Measurements from ENCODE around the gene SDR42E2. TPM values are rescaled to one million over a fixed set of nuclear protein-coding genes. Genes with fewer than 3 reads are reported as not detected.

The SDR42E2 gene
- total and polyA plus RNA-seq, 4 donors: 0.07 TPM; not detected in 3

GRCh38 chr16:22161401-22161800 is 905 bp upstream of the SDR42E2 start:
- no peak for DNase-seq (ENCODE audit: low spot score)
- Histone ChIP-seq H3K9me3 (ENCODE audit: control insufficient read depth in 4 of 4, low read length in 3 of 4) (peaks cover 0 to under 1% (median 0%) of the 10 kb centered on the region in 4 donors), H3K27me3 (ENCODE audit: control insufficient read depth in 4 of 4, insufficient read depth in 4 of 4, low read length in 3 of 4) (no peaks in the 10 kb centered on the region), H3K4me1 (ENCODE audit: control insufficient read depth in 4 of 4, insufficient read depth in 4 of 4, low read length in 3 of 4) (peaks cover 0 to 4% (median 1%) of the 10 kb centered on the region in 4 donors), H3K27ac (ENCODE audit: low read depth in 1 of 2, low read length in 2 of 2) (no peak overlapping the region), H3K9ac (ENCODE audit: low read depth in 1 of 2, low read length in 2 of 2) (no peak overlapping the region), H3K4me3 (ENCODE audit: low read depth in 1 of 3, low read length in 3 of 3) (no peak overlapping the region), H3K36me3 (ENCODE audit: control insufficient read depth in 4 of 4, insufficient read depth in 3 of 4, low read depth in 1 of 4, low read length in 3 of 4) (no peaks in the 10 kb centered on the region)
- TF ChIP-seq HNF4G (IDR thresholded peaks at IDR 0.05) (no peak), MAX (IDR thresholded peaks at IDR 0.05) (no peak), TAF1 (conservative IDR thresholded peaks at IDR 0.05) (no peak), RXRA (IDR thresholded peaks at IDR 0.05) (no peak)

DNA sequence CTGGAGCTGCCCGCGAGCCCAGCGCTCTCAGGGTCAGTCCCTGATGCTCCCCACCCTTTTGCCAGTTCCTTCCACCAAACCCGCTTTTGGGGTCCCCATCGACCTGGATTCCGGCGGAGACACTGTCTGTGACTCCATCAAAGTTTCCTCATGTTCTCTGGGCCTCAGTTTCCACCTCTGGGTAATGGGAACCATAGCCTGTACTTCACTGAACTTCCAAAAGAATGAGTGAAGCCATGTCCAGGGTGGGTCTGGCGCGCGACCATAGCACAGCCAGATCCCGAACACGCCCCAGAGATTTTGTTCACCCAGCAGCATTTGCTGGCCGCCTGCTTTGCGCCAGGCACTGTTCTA is 327 bp downstream of the SDR42E2 start:
- Histone ChIP-seq H3K4me3 (ENCODE audit: low read depth in 1 of 3, low read length in 3 of 3) (peak overlapping the region in 1 of 3 donors; percentile 12), H3K9me3 (ENCODE audit: control insufficient read depth in 4 of 4, low read length in 3 of 4) (peaks cover 0 to 3% (median 2%) of the 10 kb centered on the region in 4 donors), H3K9ac (ENCODE audit: low read depth in 1 of 2, low read length in 2 of 2) (no peak overlapping the region), H3K4me1 (ENCODE audit: control insufficient read depth in 4 of 4, insufficient read depth in 4 of 4, low read length in 3 of 4) (peaks cover 0 to 4% (median 1%) of the 10 kb centered on the region in 4 donors), H3K36me3 (ENCODE audit: control insufficient read depth in 4 of 4, insufficient read depth in 3 of 4, low read depth in 1 of 4, low read length in 3 of 4) (no peaks in the 10 kb centered on the region), H3K27me3 (ENCODE audit: control insufficient read depth in 4 of 4, insufficient read depth in 4 of 4, low read length in 3 of 4) (no peaks in the 10 kb centered on the region), H3K27ac (ENCODE audit: low read depth in 1 of 2, low read length in 2 of 2) (no peak overlapping the region)
- no peak for DNase-seq (ENCODE audit: low spot score)
- no peak for TF ChIP-seq TAF1 (conservative IDR thresholded peaks at IDR 0.05)
- TF ChIP-seq CTCF (IDR thresholded peaks at IDR 0.05; ENCODE audit: low read depth, low read length, missing input control): no peak
- no peak for TF ChIP-seq HNF4A (conservative IDR thresholded peaks at IDR 0.05)
- no peak for TF ChIP-seq SP1 (IDR thresholded peaks at IDR 0.05)
- no peak for TF ChIP-seq RAD21 (IDR thresholded peaks at IDR 0.05)
- TF ChIP-seq NR2F2 (IDR thresholded peaks at IDR 0.05): no peak
- TF ChIP-seq, protein P1, sequence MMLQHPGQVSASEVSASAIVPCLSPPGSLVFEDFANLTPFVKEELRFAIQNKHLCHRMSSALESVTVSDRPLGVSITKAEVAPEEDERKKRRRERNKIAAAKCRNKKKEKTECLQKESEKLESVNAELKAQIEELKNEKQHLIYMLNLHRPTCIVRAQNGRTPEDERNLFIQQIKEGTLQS (IDR thresholded peaks at IDR 0.05): no peak
- TF ChIP-seq FOXA1 (IDR thresholded peaks at IDR 0.05): no peak
- no peak for TF ChIP-seq YY1 (IDR thresholded peaks at IDR 0.05)
- TF ChIP-seq, protein P2, sequence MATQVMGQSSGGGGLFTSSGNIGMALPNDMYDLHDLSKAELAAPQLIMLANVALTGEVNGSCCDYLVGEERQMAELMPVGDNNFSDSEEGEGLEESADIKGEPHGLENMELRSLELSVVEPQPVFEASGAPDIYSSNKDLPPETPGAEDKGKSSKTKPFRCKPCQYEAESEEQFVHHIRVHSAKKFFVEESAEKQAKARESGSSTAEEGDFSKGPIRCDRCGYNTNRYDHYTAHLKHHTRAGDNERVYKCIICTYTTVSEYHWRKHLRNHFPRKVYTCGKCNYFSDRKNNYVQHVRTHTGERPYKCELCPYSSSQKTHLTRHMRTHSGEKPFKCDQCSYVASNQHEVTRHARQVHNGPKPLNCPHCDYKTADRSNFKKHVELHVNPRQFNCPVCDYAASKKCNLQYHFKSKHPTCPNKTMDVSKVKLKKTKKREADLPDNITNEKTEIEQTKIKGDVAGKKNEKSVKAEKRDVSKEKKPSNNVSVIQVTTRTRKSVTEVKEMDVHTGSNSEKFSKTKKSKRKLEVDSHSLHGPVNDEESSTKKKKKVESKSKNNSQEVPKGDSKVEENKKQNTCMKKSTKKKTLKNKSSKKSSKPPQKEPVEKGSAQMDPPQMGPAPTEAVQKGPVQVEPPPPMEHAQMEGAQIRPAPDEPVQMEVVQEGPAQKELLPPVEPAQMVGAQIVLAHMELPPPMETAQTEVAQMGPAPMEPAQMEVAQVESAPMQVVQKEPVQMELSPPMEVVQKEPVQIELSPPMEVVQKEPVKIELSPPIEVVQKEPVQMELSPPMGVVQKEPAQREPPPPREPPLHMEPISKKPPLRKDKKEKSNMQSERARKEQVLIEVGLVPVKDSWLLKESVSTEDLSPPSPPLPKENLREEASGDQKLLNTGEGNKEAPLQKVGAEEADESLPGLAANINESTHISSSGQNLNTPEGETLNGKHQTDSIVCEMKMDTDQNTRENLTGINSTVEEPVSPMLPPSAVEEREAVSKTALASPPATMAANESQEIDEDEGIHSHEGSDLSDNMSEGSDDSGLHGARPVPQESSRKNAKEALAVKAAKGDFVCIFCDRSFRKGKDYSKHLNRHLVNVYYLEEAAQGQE (IDR thresholded peaks at IDR 0.05): no peak
- TF ChIP-seq GABPA (IDR thresholded peaks at IDR 0.05 in 1 of 2, conservative IDR thresholded peaks at IDR 0.05 in 1 of 2): no peak
- TF ChIP-seq FOXA2 (IDR thresholded peaks at IDR 0.05): no peak
- no peak for TF ChIP-seq JUND (IDR thresholded peaks at IDR 0.05)
- 39% methylated on average over 14 of the region's 14 CpGs for WGBS
